GM12874 (cell line): ENCODE results near the gene KLF14.

Source experiments
- TF ChIP-seq, protein P1 (sequence below): IDR thresholded peaks from 2 replicates; pipeline ENCODE4 v1.5.1; 2011; ENCODE audit warnings: low read depth, mild to moderate bottlenecking, control low read depth, low read length, moderate library complexity; ENCODE audit not compliant: insufficient read depth

KLF14 gene

DNA sequence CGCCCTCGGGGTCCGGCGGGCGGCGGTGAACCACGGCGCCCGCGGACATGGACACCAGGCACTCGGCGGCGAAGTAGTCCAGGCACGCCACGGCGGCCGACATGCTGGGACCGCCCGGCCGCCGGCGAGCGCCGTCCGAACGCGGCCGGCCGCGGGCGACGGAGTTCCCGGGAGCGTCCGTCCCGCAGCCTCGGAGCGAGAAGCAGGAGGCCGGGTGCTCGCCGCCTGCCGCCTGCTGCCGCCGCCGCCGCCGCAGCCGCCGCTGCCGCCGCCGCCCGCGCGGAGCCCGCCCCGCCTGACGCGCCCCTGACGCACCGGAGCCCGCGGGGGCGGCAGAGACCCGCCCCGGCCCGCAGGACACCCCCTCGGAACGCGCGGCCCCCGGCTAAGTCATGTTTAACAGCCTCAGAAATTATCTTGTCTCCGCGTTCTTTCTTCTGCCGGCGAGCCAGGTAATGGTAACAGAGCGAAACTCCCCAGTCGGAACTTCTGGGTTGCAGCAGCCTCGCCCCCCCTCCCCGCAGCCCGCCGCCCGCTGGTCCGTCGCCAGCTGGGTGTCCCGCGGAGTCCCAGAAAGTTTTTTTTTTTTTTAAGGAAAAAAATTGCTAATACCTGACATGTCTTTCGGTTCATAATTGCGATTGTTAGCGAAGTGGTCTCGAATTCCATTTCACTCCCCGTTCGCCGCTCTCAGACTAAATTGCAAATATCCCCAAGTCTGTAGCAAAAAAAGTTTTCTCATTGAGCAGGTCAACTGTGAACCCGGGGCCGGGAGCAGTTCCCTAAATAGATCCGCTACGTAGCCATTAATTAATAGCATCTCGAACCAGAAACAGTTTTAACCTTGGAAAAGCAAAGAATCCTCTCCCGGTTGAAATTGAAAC, at the start of gene KLF14:
Gene KLF14 (minus strand): TSS at position 277 of the 884 bp plus-strand sequence. CDS start 174 bp downstream, at position 103.
- TF ChIP-seq, protein P1, sequence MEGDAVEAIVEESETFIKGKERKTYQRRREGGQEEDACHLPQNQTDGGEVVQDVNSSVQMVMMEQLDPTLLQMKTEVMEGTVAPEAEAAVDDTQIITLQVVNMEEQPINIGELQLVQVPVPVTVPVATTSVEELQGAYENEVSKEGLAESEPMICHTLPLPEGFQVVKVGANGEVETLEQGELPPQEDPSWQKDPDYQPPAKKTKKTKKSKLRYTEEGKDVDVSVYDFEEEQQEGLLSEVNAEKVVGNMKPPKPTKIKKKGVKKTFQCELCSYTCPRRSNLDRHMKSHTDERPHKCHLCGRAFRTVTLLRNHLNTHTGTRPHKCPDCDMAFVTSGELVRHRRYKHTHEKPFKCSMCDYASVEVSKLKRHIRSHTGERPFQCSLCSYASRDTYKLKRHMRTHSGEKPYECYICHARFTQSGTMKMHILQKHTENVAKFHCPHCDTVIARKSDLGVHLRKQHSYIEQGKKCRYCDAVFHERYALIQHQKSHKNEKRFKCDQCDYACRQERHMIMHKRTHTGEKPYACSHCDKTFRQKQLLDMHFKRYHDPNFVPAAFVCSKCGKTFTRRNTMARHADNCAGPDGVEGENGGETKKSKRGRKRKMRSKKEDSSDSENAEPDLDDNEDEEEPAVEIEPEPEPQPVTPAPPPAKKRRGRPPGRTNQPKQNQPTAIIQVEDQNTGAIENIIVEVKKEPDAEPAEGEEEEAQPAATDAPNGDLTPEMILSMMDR = no peak

DNA sequence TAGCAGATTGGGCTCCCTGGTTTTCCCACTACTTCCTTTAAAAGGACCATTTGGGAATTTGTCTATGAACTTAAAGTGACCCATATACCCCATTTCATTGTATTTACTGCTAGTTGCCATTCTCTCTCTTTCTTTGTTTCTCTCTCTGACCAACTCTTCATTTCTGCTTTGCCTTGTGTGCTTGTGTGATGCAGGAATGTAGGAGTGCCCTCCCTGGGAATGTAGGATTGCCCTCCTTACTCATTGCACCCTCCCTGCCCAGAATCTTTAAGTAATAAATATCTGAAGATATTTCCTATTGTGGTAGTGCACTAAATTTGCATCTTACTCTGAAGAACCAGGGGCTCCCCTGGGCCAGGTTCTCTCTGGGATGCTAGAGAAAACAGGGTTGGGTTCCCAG, 47.3 kb upstream of the KLF14 start:
- TF ChIP-seq, protein P1 = no peak

DNA sequence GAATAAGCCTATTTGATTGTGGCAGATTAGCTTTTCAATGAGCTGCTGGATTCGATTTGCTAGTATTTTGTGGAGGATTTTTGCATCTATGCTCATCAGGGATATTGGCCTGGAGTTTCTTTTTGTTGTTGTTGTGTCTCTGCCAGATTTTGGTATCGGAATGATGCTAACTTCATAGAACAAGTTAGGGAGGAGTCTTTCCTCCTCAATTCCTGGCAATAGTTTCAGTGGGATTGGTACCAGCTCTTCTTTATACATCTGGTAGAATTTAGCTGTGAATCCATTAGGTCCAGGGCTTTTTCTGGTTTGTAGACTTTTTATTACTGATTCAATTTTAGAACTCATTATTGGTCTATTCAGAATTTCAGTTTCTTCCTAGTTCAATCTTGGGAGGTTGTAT, 43.4 kb upstream of the KLF14 start:
- TF ChIP-seq, protein P1 = no peak

DNA sequence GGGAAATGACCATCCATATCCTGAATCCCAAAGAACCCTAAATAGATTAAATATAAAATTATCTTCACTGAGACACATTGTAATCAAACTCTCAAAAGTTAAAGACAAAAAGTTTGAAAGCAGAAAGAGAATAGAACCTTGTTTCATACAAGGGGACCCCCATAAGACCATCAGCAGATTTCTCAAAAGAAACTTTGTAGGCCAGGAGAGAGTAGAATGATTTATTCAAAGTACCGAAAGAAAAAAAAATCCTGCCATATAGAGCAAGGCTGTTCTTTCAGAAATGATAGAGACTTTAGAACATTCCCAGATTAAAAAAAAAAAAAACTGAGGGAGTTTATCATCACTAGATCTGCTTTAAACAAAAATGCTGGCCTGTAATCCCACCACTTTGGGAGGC, 34.8 kb upstream of the KLF14 start:
- TF ChIP-seq, protein P1 = no peak

DNA sequence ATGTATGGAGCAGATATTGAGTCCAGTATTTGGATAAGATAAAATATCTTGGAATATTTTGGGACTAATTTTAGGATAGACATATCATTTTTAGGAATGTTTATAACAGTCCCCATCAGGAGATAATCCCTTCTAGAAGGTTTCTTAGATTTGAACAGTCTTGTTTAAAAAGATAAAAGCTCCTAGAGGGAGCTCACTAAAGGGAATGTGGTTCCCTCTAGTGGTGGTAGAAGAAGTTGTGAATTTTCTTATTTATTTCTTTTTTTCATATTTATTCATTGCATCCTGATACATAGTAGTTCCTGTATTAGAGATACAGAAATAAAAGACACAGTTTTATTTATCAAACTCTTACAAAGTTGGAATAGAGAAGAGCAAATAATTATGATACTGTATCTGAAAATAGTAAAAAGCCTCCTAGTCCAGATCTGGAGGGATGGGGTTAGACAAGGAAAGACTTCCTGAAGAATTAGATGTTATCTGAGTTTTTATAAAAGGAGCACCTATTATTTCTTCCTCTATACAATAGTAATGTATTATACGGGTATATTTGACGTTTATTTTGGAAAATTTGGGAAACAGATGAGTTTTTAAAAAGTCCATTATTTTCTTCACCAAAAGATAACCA, 24.5 kb upstream of the KLF14 start:
- TF ChIP-seq, protein P1 = peak; percentile 37; the same call in 1 of the 2 replicates

DNA sequence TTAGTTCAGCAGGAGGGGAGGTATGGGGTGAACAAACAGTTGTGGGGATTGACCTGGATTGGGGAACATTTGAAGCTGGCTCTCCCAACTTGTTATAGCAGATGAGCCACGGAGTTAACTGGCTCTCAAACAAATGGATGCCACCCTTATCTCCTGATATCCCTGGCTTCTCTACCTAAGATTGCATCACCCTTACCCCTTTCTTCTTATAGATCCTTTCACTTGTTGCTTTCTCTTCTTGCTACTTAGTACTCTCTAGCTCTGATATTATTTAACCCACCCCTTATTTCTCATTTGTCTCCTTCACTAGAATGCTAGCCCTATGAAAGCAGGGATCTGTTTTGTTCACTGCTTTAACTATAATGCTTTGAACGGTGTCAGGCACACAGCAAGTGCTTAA, 22.3 kb upstream of the KLF14 start:
- TF ChIP-seq, protein P1 = no peak

DNA sequence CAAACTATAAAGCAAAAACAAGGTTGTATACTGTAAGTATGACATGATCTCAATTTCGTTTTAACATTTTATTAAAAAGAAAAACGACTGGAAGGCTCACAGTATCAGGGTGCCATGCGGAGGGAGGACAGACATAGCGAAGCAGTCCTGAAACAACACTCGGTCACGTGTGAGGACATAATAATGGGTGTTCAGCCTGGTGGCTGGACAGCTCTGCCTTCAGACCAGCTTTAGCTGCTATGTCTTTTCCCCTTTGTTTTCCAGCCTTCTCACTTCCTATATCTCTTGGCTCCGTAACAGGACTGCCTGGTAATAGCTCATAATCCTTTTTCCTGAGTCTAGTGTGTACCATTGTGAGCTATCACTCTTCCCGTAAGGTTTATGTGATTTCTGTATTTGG, 18.4 kb upstream of the KLF14 start:
- TF ChIP-seq, protein P1 = no peak
